ENCODE measurements around the gene SCYGR8.
A peak's percentile ranks its signal among the peaks of the same experiment; 100 is the strongest.
"Not testable (repeated sequence)": the region's sequence is repeated elsewhere in the genome, so short reads cannot be mapped to it uniquely, and the experiment has no call there.

The SCYGR8 gene

GRCh38 chr2:227745594-227745993 lies at the start of gene SCYGR8:
SCYGR8 (plus strand) TSS chr2:227745894; CDS start chr2:227745894, 0 bp downstream.
- no peak for DNase-seq (ENCODE audit: low read depth)

DNA sequence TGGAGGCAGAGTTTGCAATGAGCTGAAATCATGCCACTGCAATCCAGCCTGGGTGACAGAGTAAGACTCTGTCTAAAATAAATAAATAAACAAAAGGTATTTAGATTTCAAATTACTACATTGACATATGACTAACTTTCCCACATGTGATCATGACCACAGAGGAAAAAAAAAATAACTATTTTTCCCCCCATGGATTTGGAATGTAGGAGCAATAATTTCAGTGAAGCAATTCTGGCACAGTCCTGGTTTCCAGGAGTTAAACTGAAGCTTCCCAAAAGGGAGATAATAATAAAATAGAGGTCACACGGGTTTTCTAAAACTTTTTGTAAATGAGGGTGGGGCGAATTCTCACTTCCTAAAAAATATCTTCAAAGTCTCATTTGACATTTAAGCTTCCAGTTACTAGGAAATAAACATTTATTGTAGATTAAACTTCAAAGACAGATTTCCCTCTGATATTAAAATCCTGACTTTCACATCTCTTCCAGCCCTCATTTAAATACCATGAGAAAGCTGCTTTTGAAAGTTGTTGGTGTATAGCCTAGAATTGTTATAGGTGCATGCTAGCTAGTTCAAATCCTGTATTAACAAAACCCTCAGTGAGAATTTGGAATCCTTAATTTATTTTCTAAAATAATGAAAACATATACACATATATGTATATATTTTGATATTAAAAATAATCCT lies 48.6 kb upstream of the SCYGR8 start:
- no peak for DNase-seq (ENCODE audit: low read depth)

DNA sequence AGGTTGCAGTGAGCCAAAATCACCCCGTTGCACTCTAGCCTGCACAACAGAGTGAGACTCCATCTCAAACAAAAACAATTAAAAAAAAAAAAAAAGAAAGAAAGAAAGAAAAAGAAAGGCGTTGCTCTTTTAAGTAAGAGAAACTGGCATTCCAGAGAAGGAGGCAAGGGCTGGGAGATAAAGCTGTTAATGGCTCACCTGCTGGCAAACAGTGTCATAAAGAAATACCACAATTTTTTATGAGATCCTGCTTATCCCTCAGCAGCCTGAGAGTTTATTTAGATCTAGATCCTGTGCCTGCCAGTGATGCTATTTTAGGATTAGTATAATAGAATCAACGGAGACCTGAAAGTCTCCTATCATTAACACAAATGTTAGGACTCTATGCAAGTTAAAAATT lies 44.1 kb upstream of the SCYGR8 start:
- no peak for DNase-seq (ENCODE audit: low read depth)

- DNase-seq (ENCODE audit: low read depth) = no peak
Observed at GRCh38 chr2:227703280-227703732, 42.4 kb upstream of the SCYGR8 start.

DNA sequence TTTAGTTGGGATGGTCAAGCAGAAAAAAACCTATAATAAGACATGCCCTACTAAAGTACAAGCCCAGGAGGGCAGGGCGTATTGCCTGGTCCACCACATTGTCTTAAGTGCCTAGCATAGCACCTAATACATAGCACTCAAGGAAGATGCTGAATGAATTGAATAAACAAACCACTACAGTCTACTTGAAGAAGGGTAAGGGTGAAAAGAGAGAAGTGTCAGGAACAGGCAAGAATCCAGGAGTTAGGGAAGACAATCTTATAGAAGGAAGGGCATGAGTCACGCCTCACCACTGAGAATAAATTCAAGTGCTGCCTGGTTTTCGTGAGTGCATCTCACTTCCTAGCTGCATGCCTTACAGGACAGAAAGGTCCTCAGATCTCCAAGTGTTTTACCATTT lies 41.7 kb upstream of the SCYGR8 start:
- no peak for DNase-seq (ENCODE audit: low read depth)

GRCh38 chr2:227706859-227707258 lies 38.8 kb upstream of the SCYGR8 start:
- no peak for DNase-seq (ENCODE audit: low read depth)

DNA sequence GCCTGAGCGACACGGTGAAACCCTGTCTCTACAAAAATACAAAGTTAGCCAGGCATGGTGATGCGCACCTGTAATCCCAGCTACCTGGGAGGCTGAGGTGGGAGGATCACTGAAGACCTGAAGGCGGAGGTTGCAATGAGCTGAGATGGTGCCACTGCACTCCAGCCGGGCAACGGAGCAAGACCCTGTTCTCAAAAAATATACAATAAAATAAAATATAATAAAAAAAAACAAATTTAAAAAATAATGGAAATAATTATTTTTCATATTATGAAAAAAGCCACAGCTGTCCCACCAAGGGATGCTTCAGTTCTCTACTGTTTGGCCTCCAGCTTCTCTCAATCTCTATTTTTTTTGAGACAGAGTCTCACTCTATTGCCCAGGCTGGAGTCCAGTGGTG lies 38.3 kb upstream of the SCYGR8 start:
- no peak for DNase-seq (ENCODE audit: low read depth)

DNA sequence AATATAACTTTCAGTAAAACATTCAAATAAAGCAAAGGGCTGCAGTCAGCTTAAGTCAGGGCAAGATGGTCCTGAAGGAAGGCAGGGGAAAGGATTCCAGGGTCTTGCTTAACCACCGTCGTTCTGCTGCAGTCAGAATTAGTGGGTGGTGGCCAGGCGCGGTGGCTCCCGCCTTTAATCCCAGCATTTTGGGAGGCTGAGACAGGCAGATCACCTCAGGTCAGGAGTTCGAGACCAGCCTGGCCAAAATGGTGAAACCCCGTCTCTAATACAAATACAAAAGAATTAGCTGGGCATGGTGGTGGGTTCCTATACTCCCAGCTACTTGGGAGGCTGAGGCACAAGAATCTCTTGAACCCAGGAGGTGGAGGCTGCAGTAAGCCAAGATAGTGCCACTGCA lies 34.7 kb upstream of the SCYGR8 start:
- DNase-seq (ENCODE audit: low read depth) = no peak

DNA sequence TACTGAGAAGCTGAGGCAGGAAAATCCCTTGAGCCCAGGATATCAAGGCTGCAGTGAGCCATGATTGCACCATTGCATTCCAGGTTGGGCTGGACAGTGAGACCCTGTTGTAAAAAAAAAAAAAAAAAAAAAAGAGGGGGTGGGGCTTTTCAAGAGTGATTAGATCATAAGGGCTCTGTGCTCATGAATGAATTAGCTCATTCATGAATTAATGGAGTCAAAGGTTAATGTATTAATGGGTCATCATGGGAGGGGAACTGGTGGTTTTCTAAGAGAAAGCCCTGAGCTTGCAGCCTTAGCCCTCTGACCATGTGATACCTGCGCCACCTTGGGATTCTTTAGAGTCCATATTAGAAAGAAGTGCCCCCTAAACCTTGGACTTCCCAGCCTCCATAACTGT lies 32.4 kb upstream of the SCYGR8 start:
- no peak for DNase-seq (ENCODE audit: low read depth)

DNA sequence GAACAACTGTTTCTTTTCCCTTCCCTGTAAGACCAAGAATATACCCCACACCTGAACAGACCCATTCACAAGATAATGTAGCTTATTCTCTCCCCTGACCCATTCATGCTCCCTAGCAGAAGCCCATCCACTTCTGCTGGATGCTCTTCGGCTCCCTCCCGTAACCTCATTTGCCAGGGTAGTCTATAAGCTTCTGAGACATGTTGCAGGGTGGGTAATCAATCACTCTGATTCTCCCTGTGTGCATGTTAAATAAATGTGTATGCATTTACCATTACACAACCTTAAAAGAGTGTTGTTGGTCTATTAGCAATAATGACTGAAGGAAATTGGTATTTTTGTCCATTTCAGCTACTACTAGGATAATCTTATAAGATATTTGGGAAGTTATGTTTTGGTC lies 29.2 kb upstream of the SCYGR8 start:
- no peak for DNase-seq (ENCODE audit: low read depth)

GRCh38 chr2:227717687-227718567 lies 27.8 kb upstream of the SCYGR8 start, which contains the start of gene SLC19A3:
SLC19A3 (minus strand) TSS chr2:227718028; CDS start chr2:227702318, 15,710 bp downstream.
- peak; percentile 26 for DNase-seq (ENCODE audit: low read depth)

GRCh38 chr2:227719641-227720040 lies 26.1 kb upstream of the SCYGR8 start:
- DNase-seq (ENCODE audit: low read depth) = no peak

- DNase-seq (ENCODE audit: low read depth) = no peak
Observed at GRCh38 chr2:227720680-227721079, 25.0 kb upstream of the SCYGR8 start.

DNA sequence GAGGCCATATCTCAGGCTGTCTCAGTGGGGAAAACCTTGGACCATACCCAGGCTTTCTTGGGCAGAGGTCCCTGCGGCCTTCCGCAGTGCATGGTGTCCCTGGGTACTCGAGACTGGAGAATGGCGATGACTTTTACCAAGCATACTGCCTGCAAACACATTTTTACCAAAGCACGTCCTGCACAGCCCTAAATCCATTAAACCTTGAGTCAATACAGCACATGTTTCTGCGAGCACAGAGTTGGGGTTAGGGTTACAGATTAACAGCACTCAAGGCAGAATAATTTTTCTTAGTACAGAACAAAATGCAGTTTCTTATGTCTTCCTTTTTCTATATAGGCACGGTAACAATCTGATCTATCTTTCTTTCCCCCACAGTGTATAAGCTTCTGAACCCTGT lies 22.9 kb upstream of the SCYGR8 start:
- not testable (repeated sequence) for DNase-seq (ENCODE audit: low read depth)

- DNase-seq (ENCODE audit: low read depth) = no peak
Observed at GRCh38 chr2:227724394-227725039, 21.2 kb upstream of the SCYGR8 start, which contains the start of gene SCYGR6. SCYGR6 (minus strand) TSS chr2:227724757; CDS start chr2:227724757, 0 bp downstream.

DNA sequence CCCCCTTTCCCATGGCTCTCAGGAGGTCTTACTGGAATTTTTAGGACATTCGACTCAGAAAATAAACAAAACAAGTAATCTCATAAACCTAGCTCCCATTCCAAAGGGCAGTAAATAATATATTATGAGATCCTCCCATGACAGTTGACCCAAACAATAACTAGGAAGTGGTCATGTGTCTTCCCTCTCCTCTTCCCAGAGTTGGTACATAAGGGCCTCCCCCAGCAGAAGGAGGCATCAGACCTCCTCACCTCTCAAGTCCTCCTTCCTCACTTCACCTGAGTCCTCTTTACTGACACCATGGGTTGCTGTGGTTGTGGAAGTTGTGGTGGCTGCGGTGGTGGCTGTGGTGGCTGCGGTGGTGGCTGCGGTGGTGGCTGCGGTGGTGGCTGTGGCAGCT lies 17.7 kb upstream of the SCYGR8 start, which contains the start of gene SCYGR7:
Gene SCYGR7, plus strand, starts transcription at position 301 of the 400 bp plus-strand sequence. Its CDS starts 0 bp downstream, at position 301.
- DNase-seq (ENCODE audit: low read depth) = no peak

- no peak for DNase-seq (ENCODE audit: low read depth)
Observed at GRCh38 chr2:227739351-227739750, 6.3 kb upstream of the SCYGR8 start.

- DNase-seq (ENCODE audit: low read depth) = not testable (repeated sequence)
Observed at GRCh38 chr2:227740705-227741104, 5.0 kb upstream of the SCYGR8 start.

DNA sequence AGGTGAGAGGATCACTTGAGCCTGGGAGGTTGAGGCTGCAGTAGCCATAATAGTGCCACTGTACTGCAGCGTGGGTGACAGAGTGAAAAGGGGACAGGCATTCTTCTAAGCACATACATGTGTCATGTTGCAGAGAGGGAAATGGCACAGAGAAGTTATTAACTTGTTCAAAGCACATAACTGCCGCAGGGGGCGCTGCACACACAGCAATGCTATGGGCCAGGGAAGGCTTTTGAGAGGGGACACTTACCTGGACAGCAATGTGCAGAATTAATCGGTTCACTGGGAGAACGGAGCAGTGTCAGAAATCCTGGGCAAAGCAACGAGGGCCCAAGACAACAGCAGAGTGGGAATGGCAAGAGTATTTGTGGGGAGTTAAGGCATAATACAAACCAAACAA lies 2.4 kb downstream of the SCYGR8 start:
- DNase-seq (ENCODE audit: low read depth) = no peak

GRCh38 chr2:227756261-227756660 lies 10.6 kb downstream of the SCYGR8 start:
- not testable (repeated sequence) for DNase-seq (ENCODE audit: low read depth)

DNA sequence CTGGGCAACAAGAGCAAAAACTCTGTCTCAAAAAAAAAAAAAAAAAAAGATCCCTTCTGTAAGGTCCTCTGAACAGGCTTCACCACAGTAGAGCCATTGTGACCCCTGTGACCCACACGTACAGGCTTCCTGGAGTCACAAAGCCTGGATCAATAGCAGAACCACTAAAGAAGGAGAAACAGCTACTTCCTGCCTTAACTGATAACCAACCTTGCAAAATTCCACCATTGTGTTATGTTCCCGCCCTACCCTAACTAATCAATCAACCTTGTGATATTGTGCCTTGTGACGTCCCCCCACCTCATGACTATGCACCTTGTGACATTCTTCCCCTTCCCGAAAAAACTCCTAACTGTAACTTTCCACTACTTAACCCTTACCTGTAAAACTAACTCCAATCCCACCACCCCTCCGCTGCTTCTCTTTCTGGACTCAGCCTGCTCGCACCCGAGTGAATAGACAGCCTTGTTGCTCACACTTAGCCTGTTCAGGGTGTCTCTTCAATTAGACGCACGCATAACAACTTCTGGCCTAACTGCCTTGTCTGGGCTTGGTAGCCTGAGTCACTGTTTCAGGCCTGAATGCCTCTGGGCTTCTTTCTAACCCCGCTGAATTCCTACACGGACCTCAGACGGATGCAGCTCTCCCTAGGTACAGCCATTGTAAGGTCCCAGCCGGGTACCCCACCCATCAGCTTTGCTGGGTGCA lies 13.9 kb downstream of the SCYGR8 start:
- DNase-seq (ENCODE audit: low read depth) = no peak

All from HS-27A (cell line).